Loucy (cell line): Measurements from ENCODE around the gene RBFOX2.

Experiments
- H2AFZ ChIP-seq: fragments of 200-600 bp; sonication (generic); 2 replicates; pipeline ENCODE4 v1.6.0; 2016; ENCODE audit warnings: antibody characterized with exemption, mild to moderate bottlenecking, low read length, moderate library complexity
- H3F3A ChIP-seq: fragments of 200-600 bp; 2 replicates; pipeline ENCODE4 v1.6.0; 2016; ENCODE audit warnings: antibody characterized with exemption, low read depth, mild to moderate bottlenecking
- H3K27me3 ChIP-seq: fragments of 200-600 bp; sonication (generic); 2 replicates; pipeline ENCODE4 v1.6.1; 2014; ENCODE audit warnings: low read length, mild to moderate bottlenecking; ENCODE audit not compliant: insufficient read depth, poor library complexity, severe bottlenecking
- H3K36me3 ChIP-seq: fragments of 200-600 bp; sonication (generic); 2 replicates; pipeline ENCODE4 v1.6.1; 2016; ENCODE audit warnings: low read length; ENCODE audit not compliant: insufficient read depth
- H3K4me1 ChIP-seq: fragments of 200-600 bp; sonication (generic); 2 replicates; pipeline ENCODE4 v1.5.1; 2014; ENCODE audit warnings: low read length, mild to moderate bottlenecking; ENCODE audit not compliant: insufficient read depth, poor library complexity, severe bottlenecking
- H3K4me2 ChIP-seq: fragments of 200-600 bp; sonication (generic); 2 replicates; pipeline ENCODE4 v1.6.0; 2014; ENCODE audit warnings: antibody characterized with exemption, low read length, low read depth, mild to moderate bottlenecking; ENCODE audit not compliant: poor library complexity, severe bottlenecking
- H3K4me3 ChIP-seq: fragments of 200-600 bp; sonication (generic); 2 replicates; pipeline ENCODE4 v1.5.1; 2014; ENCODE audit warnings: low read length, mild to moderate bottlenecking, mixed read lengths; ENCODE audit not compliant: poor library complexity, severe bottlenecking
- H3K79me2 ChIP-seq: fragments of 200-600 bp; sonication (generic); 2 replicates; pipeline ENCODE4 v1.6.1; 2014; ENCODE audit warnings: low read length; ENCODE audit not compliant: insufficient read depth
- H3K9ac ChIP-seq: fragments of 200-600 bp; sonication (generic); 2 replicates; pipeline ENCODE4 v1.6.0; 2014; ENCODE audit warnings: mild to moderate bottlenecking, low read depth, low read length, moderate library complexity; ENCODE audit not compliant: poor library complexity, severe bottlenecking
- H3K9me2 ChIP-seq: fragments of 200-600 bp; sonication (generic); replicated peaks from 2 replicates; pipeline ENCODE4 v1.6.1; 2016; ENCODE audit warnings: low read depth, low read length, mixed read lengths
- H3K9me3 ChIP-seq: fragments of 200-600 bp; sonication (generic); 2 replicates; pipeline ENCODE4 v1.6.1; 2014; ENCODE audit warnings: mild to moderate bottlenecking, antibody characterized with exemption, low read length, low read depth; ENCODE audit not compliant: insufficient read depth
- H4K20me1 ChIP-seq: fragments of 200-600 bp; sonication (generic); 2 replicates; pipeline ENCODE4 v1.6.0; 2014; ENCODE audit warnings: antibody characterized with exemption, low read length, mild to moderate bottlenecking; ENCODE audit not compliant: insufficient read depth, poor library complexity, severe bottlenecking
- CTCF ChIP-seq: fragments of 200-600 bp; sonication (generic); conservative IDR thresholded peaks from 2 replicates; pipeline ENCODE4 v1.5.1; 2014; ENCODE audit warnings: mild to moderate bottlenecking, antibody characterized with exemption, low read length
- EZH2phosphoT487 ChIP-seq: fragments of 200-600 bp; IDR thresholded peaks from 2 replicates; pipeline ENCODE4 v1.6.1; 2018; ENCODE audit warnings: antibody characterized with exemption, mild to moderate bottlenecking, moderate library complexity, borderline replicate concordance

The RBFOX2 gene

GRCh38 chr22:35728639-35729308 lies 299.9 kb downstream of the RBFOX2 start:
- TF ChIP-seq CTCF, result no peak
- no peak for TF ChIP-seq EZH2phosphoT487
- Histone ChIP-seq H3K4me2 (no peak overlapping the region), H3F3A (no peaks in the 10 kb centered on the region), H4K20me1 (no peaks in the 10 kb centered on the region), H3K9ac (no peak overlapping the region), H3K79me2 (no peaks in the 10 kb centered on the region), H3K9me2 (no peaks in the 10 kb centered on the region), H2AFZ (no peak overlapping the region), H3K4me3 (no peak overlapping the region), H3K9me3 (no peaks in the 10 kb centered on the region), H3K36me3 (no peaks in the 10 kb centered on the region), H3K27me3 (no peaks in the 10 kb centered on the region), H3K4me1 (peaks cover 4% of the 10 kb centered on the region)

- peaks cover 4% of the 10 kb centered on the region for H3K4me1 ChIP-seq
- no peak overlapping the region for H2AFZ ChIP-seq
- no peak overlapping the region for H3K4me2 ChIP-seq
These were observed 301.2 kb downstream of the RBFOX2 start for GRCh38 chr22:35727436-35727835.

GRCh38 chr22:35726933-35727332 lies 301.7 kb downstream of the RBFOX2 start:
- H3K4me1 ChIP-seq, result peaks cover 4% of the 10 kb centered on the region
- no peaks in the 10 kb centered on the region for H3F3A ChIP-seq
- TF ChIP-seq CTCF, result no peak
- TF ChIP-seq EZH2phosphoT487, result no peak
- H3K27me3 ChIP-seq, result no peaks in the 10 kb centered on the region
- H4K20me1 ChIP-seq, result no peaks in the 10 kb centered on the region
- H3K79me2 ChIP-seq, result no peaks in the 10 kb centered on the region
- no peaks in the 10 kb centered on the region for H3K36me3 ChIP-seq
- H3K4me3 ChIP-seq, result no peak overlapping the region
- no peaks in the 10 kb centered on the region for H3K9me3 ChIP-seq
- no peak overlapping the region for H3K9ac ChIP-seq
- no peak overlapping the region for H2AFZ ChIP-seq
- H3K9me2 ChIP-seq, result no peaks in the 10 kb centered on the region
- no peak overlapping the region for H3K4me2 ChIP-seq

More at GRCh38 chr22:35727436-35727835, 301.2 kb downstream of the RBFOX2 start:
- H3K9ac ChIP-seq, result no peak overlapping the region
- no peaks in the 10 kb centered on the region for H3F3A ChIP-seq
- no peaks in the 10 kb centered on the region for H3K27me3 ChIP-seq
- no peaks in the 10 kb centered on the region for H3K9me2 ChIP-seq
- H3K36me3 ChIP-seq, result no peaks in the 10 kb centered on the region
- TF ChIP-seq EZH2phosphoT487 (no peak), CTCF (no peak)
- no peak overlapping the region for H3K4me3 ChIP-seq
- no peaks in the 10 kb centered on the region for H3K9me3 ChIP-seq
- H4K20me1 ChIP-seq, result no peaks in the 10 kb centered on the region
- no peaks in the 10 kb centered on the region for H3K79me2 ChIP-seq
